Gastroesophageal sphincter (tissue), 4 donors: ENCODE measurements around the gene AHRR. TPM values are rescaled to one million over a fixed set of nuclear protein-coding genes. Genes with fewer than 3 reads are reported as not detected.

Source experiments
- ATAC-seq: fragments of 150-250 bp; one replicate; pipeline ENCODE4 v1.9.1; 2016; ENCODE audit warnings: mild to moderate bottlenecking, moderate library complexity
- H3K27ac ChIP-seq, 4 donors: fragments of 200-600 bp; sonication (generic) in 3 of 4; 1 replicate in 3 of 4; 2 replicates in 1 of 4; pipeline ENCODE4 v1.5.1; 2016 to 2019
- H3K27me3 ChIP-seq: fragments of 200-600 bp; sonication (generic); one replicate; pipeline ENCODE4 v1.5.1; 2019
- H3K36me3 ChIP-seq, 2 donors: fragments of 200-600 bp; sonication (generic); one replicate each; pipeline ENCODE4 v1.5.1; 2019; ENCODE audit warnings: control low read depth in 1 of 2
- H3K4me1 ChIP-seq, 3 donors: fragments of 200-600 bp; sonication (generic); 1 replicate in 2 of 3; 2 replicates in 1 of 3; pipeline ENCODE4 v1.5.1; 2016 to 2019; ENCODE audit warnings: control low read depth in 2 of 3
- H3K4me3 ChIP-seq, 2 donors: fragments of 200-600 bp; sonication (generic); one replicate each; pipeline ENCODE4 v1.5.1; 2019; ENCODE audit warnings: mild to moderate bottlenecking in 1 of 2, moderate library complexity in 1 of 2
- H3K9me3 ChIP-seq, 3 donors: fragments of 200-600 bp; sonication (generic); one replicate each; pipeline ENCODE4 v1.5.1; 2017 to 2019; ENCODE audit warnings: control low read depth in 2 of 3
- EP300 ChIP-seq: sonication (generic); formaldehyde crosslinking; IDR thresholded peaks from one replicate; pipeline ENCODE4 v1.6.1; 2017; ENCODE audit warnings: antibody characterized with exemption, mild to moderate bottlenecking
- POLR2A ChIP-seq, 2 donors: fragments of 450-650 bp; IDR thresholded peaks; one replicate each; pipeline ENCODE4 v1.6.1; 2017; ENCODE audit warnings: antibody characterized with exemption in 2 of 2, mild to moderate bottlenecking in 2 of 2, moderate library complexity in 1 of 2
- POLR2AphosphoS5 ChIP-seq: sonication (generic); formaldehyde crosslinking; IDR thresholded peaks from one replicate; pipeline ENCODE4 v1.6.1; 2017; ENCODE audit warnings: antibody characterized with exemption
- WGBS, 2 donors: methylation state at CpG; one replicate each; pipeline ENCODE4 v1.1.5; 2018; ENCODE audit warnings: low coverage in 1 of 2; 5-methylcytosine and 5-hydroxymethylcytosine counted together
- total RNA-seq, 4 donors: library from RNA; depleted of rRNA; stranded (reverse); fragments of >200 nt; gene quantifications; one replicate each; pipeline ENCODE4 v1.1.0, GENCODE V29; 2016
- TF ChIP-seq, protein P1 (sequence below), 4 experiments: fragments of 200-600 bp in 2 of 4; fragments of 450-650 bp in 2 of 4; sonication (generic) in 1 of 4; IDR thresholded peaks; one replicate each; pipeline ENCODE4 v1.5.1; 2017 to 2019; ENCODE audit warnings: antibody characterized with exemption in 4 of 4, mild to moderate bottlenecking in 2 of 4, moderate library complexity in 2 of 4

Gene AHRR
- total RNA-seq, 4 donors from 2014 or later, result 0.15 to 1.7 (median 0.45) TPM

DNA sequence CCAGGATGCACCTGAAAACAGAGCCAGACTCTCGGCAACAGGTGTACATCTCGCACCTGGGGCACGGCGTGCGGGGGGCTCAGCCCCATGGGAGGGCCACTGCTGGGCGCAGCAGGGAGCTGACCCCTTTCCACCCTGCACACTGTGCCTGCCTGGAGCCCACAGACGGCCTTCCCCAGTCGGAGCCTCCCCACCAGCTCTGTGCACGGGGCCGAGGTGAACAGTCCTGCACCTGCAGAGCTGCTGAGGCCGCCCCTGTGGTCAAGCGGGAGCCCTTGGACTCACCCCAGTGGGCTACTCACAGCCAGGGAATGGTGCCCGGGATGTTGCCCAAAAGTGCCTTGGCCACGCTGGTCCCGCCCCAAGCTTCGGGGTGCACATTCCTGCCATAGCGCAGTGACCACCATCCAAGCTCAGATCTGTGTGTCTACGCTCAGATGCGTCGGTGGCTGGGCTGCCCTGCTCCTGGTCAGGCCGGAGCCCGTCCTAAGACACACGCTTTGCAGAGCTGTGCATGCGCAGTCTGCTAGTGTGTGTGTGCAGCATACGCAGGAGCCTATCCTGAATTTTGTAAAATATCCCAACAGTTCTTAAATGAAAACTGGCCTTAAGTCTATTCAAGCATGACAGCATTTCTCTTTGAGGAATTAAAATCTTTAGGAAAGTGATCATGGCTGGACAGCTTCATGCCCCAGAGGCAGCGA, 113.1 kb downstream of the AHRR start:
- H3K4me3 ChIP-seq, result no peak overlapping the region
- no peaks in the 10 kb centered on the region for H3K36me3 ChIP-seq
- no peak for ATAC-seq
- WGBS, 2 donors, result 66% methylated on average over 9 of the region's 26 CpGs; no CpG with 5 or more reads in 1 of the 2 donors
- TF ChIP-seq, protein P1, sequence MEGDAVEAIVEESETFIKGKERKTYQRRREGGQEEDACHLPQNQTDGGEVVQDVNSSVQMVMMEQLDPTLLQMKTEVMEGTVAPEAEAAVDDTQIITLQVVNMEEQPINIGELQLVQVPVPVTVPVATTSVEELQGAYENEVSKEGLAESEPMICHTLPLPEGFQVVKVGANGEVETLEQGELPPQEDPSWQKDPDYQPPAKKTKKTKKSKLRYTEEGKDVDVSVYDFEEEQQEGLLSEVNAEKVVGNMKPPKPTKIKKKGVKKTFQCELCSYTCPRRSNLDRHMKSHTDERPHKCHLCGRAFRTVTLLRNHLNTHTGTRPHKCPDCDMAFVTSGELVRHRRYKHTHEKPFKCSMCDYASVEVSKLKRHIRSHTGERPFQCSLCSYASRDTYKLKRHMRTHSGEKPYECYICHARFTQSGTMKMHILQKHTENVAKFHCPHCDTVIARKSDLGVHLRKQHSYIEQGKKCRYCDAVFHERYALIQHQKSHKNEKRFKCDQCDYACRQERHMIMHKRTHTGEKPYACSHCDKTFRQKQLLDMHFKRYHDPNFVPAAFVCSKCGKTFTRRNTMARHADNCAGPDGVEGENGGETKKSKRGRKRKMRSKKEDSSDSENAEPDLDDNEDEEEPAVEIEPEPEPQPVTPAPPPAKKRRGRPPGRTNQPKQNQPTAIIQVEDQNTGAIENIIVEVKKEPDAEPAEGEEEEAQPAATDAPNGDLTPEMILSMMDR (IDR thresholded peaks at IDR 0.05), result no peak
- TF ChIP-seq EP300 (no peak), POLR2A (IDR thresholded peaks at IDR 0.05) (no peak), POLR2AphosphoS5 (no peak)
- no peaks in the 10 kb centered on the region for H3K9me3 ChIP-seq
- H3K27me3 ChIP-seq, result peaks cover 59% of the 10 kb centered on the region
- H3K27ac ChIP-seq, result no peak overlapping the region
- H3K4me1 ChIP-seq, result no peaks in the 10 kb centered on the region

DNA sequence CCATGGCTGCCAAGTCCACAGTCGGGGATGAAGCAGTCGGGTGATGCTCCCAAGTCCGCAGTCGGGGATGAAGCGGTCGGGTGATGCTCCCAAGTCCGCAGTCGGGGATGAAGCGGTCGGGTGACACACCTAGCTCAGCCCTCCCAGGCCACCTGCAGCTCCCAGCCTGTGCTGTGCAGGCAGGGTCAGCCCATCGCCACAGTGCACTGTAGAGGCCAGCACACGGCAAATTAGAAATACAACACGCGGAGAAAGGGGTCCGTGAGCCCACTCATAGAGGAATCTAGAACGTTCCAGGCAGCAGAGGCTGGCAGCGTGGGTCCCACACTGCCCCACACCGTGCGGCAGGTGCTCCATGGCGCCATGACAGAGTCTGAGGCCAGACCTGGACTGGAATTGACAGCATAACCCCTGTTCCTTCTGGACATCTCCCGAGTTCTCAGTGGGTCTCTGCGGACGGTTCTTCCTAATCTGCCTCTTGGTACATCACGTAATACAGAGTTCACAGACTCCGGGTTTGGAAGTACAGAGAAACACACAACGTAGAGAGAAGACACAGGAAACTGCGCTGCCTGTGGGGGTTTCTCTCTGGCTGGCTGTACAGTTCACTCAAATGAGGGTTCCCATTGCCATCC, 113.8 kb downstream of the AHRR start:
- Histone ChIP-seq H3K36me3 (no peaks in the 10 kb centered on the region), H3K4me3 (no peak overlapping the region), H3K27ac (no peak overlapping the region), H3K27me3 (peaks cover 57% of the 10 kb centered on the region), H3K4me1 (no peaks in the 10 kb centered on the region), H3K9me3 (no peaks in the 10 kb centered on the region)
- no peak for ATAC-seq
- TF ChIP-seq EP300, result no peak
- no peak for TF ChIP-seq POLR2AphosphoS5
- TF ChIP-seq, protein P1 (IDR thresholded peaks at IDR 0.05), result no peak
- TF ChIP-seq POLR2A (IDR thresholded peaks at IDR 0.05), result no peak
- 84 to 93% methylated on average over 2 to 21 of the region's 27 CpGs for WGBS, 2 donors

DNA sequence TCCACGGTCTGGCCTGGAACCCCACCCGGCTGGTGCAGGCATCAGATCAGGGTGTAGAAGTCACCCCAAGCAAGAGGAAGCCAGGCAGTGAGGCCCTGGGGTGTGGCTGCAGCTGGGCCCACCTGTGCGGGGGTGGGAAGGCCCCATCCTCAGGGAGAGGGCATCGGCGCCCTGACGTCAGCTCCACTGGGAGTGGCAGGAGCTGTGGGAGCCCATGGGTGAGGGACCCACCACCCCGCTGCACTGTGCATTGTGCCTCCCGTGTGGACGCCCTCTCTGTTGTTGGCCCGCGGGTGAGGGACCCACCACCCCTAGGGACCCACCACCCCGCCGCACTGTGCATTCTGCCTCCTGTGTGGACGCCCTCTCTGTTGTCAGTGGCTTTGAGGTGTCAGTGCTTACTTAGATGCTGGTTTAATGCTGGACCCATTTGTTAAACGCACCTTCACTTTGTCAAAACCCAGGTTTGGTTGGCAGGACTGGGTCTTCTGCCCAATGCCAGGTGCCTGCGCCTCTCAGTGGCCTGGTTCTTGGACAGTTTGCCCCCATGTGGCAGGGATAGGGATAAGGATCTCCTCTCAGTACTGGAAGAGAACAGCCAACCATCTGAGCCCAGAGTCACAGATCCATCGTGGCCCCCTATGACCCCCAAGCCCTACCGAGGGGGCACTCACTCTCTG, 114.6 kb downstream of the AHRR start:
- no peaks in the 10 kb centered on the region for H3K36me3 ChIP-seq
- no peaks in the 10 kb centered on the region for H3K9me3 ChIP-seq
- no peak overlapping the region for H3K27ac ChIP-seq
- WGBS, 2 donors, result 85% methylated on average over 5 of the region's 18 CpGs; no CpG with 5 or more reads in 1 of the 2 donors
- no peaks in the 10 kb centered on the region for H3K4me1 ChIP-seq
- ATAC-seq, result no peak
- H3K27me3 ChIP-seq, result peaks cover 57% of the 10 kb centered on the region
- H3K4me3 ChIP-seq, result no peak overlapping the region
- TF ChIP-seq EP300 (no peak), POLR2AphosphoS5 (no peak), POLR2A (IDR thresholded peaks at IDR 0.05) (no peak)
- TF ChIP-seq, protein P1 (IDR thresholded peaks at IDR 0.05), result no peak

DNA sequence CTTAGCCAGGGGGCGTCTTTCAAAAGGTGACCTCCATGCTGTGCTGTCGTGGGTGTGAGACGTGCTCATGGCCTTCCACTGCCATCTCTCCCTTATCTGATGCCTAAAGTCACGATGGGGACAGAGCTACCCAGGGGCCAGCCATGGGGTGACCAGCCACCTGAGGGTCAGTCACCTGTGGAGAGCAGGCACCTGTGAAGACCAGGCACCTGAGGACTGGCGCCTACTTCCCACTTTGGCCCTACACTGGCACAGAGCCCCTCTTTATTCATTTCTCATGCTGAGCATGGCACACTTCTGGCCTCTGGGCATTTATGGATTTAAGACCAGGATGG, 115.1 kb downstream of the AHRR start:
- no peaks in the 10 kb centered on the region for H3K36me3 ChIP-seq
- 78% methylated on average over 1 of the region's 5 CpGs; no CpG with 5 or more reads in 1 of the 2 donors for WGBS, 2 donors
- peaks cover 57% of the 10 kb centered on the region for H3K27me3 ChIP-seq
- H3K9me3 ChIP-seq, result no peaks in the 10 kb centered on the region
- TF ChIP-seq, protein P1 (IDR thresholded peaks at IDR 0.05), result no peak
- TF ChIP-seq EP300 (no peak), POLR2AphosphoS5 (no peak), POLR2A (IDR thresholded peaks at IDR 0.05) (no peak)
- H3K4me3 ChIP-seq, result no peak overlapping the region
- ATAC-seq, result no peak
- no peak overlapping the region for H3K27ac ChIP-seq
- H3K4me1 ChIP-seq, result peaks cover 0 to under 1% (median 0%) of the 10 kb centered on the region in 3 donors
